A549 (cell line): ENCODE data around the gene SETD1B. TPM values are rescaled to one million over a fixed set of nuclear protein-coding genes. Genes with fewer than 3 reads are reported as not detected.

Experiments used
- ATAC-seq, 2 experiments: fragments of 200-7000 bp in 1 of 2; fragments of >200 bp in 1 of 2; cut with Nextera tagmentation in 1 of 2; cut with Tn5 transposase in 1 of 2; 3 replicates each; pipeline versions ENCODE4 v1.8.0 to v1.9.1; 2018 to 2020; ENCODE audit warnings: mild to moderate bottlenecking in 1 of 2, moderate library complexity in 1 of 2
- CTCF ChIA-PET: fragments of 300-600 bp; sonication (Branson Sonifier 250); formaldehyde crosslinking; extraction: SDS; loops from one replicate; lab custom pipeline; 2021; ENCODE audit warnings: antibody characterized with exemption, inconsistent platforms; lab: Yijun Ruan, JAX
- POLR2A ChIA-PET: fragments of 350-600 bp; formaldehyde crosslinking; extraction: SDS; loops from one replicate; lab custom pipeline; 2021; ENCODE audit warnings: antibody characterized with exemption, inconsistent platforms; lab: Yijun Ruan, JAX
- DNase-seq, 2 experiments: peaks; one replicate each; pipeline versions ENCODE4 v3.0.0 to v3.0.0-alpha.2; 2011 to 2016; ENCODE audit warnings: low read depth in 1 of 2, low spot score in 1 of 2
- FAIRE-seq: peaks from 2 replicates; lab custom pipeline; 2011; peaks lifted over from hg19 to GRCh38; lab: Jason Lieb, UNC
- H3K27ac ChIP-seq, 2 experiments: fragments of >200 bp; sonication (Bioruptor Twin); formaldehyde crosslinking; 3 replicates each; pipeline ENCODE4 v1.5.1; 2016 to 2017
- H3K4me1 ChIP-seq: fragments of >200 bp; sonication (Bioruptor Twin); formaldehyde crosslinking; 3 replicates; pipeline ENCODE4 v1.6.1; 2016
- H3K4me2 ChIP-seq: fragments of >200 bp; sonication (Bioruptor Twin); formaldehyde crosslinking; 3 replicates; pipeline ENCODE4 v1.6.1; 2016
- H3K4me3 ChIP-seq: fragments of >200 bp; sonication (Bioruptor Twin); formaldehyde crosslinking; 3 replicates; pipeline ENCODE4 v1.5.1; 2016
- H3K9me3 ChIP-seq: fragments of >200 bp; sonication (Bioruptor Twin); formaldehyde crosslinking; 3 replicates; pipeline ENCODE4 v1.6.1; 2016
- CBX2 ChIP-seq: fragments of 200-600 bp; sonication (generic); IDR thresholded peaks from 2 replicates; pipeline ENCODE4 v1.6.1; 2016; ENCODE audit warnings: low read depth, mild to moderate bottlenecking, borderline replicate concordance
- CHD2 ChIP-seq: fragments of 150-350 bp; IDR thresholded peaks from 2 replicates; pipeline ENCODE4 v1.6.1; 2014; ENCODE audit warnings: low read length; ENCODE audit not compliant: partially characterized antibody
- CHD4 ChIP-seq: fragments of 200-600 bp; sonication (generic); IDR thresholded peaks from 2 replicates; pipeline ENCODE4 v1.6.1; 2016; ENCODE audit warnings: antibody characterized with exemption, mild to moderate bottlenecking, borderline replicate concordance
- EHF ChIP-seq: fragments of 250-450 bp; sonication (Bioruptor Pico); IDR thresholded peaks from 2 replicates; pipeline ENCODE4 v1.5.0; 2020; ENCODE audit warnings: mild to moderate bottlenecking
- FOSL2 ChIP-seq, 2 experiments: fragments of 450-650 bp in 1 of 2; fragments of >200 bp in 1 of 2; sonication (Bioruptor Twin) in 1 of 2; formaldehyde crosslinking; IDR thresholded peaks; 2 replicates each; pipeline versions ENCODE4 v1.5.0 to v1.6.1; 2016 to 2020; ENCODE audit warnings: mild to moderate bottlenecking in 1 of 2, moderate library complexity in 1 of 2
- HDAC2 ChIP-seq: fragments of 200-600 bp; sonication (generic); IDR thresholded peaks from 2 replicates; pipeline ENCODE4 v1.6.1; 2016
- JUNB ChIP-seq: fragments of >200 bp; sonication (Bioruptor Twin); formaldehyde crosslinking; IDR thresholded peaks from 2 replicates; pipeline ENCODE4 v1.6.1; 2016
- MYC ChIP-seq: IDR thresholded peaks from 2 replicates; pipeline ENCODE4 v1.6.1; 2012; ENCODE audit warnings: mild to moderate bottlenecking, inconsistent platforms, low read length, improper control_type of control experiment, borderline replicate concordance
- NPAS2 ChIP-seq: fragments of 250-450 bp; sonication (Bioruptor Pico); IDR thresholded peaks from 2 replicates; pipeline ENCODE4 v1.8.0; 2022; ENCODE audit warnings: mild to moderate bottlenecking, moderate library complexity, borderline replicate concordance
- POLR2A ChIP-seq: IDR thresholded peaks from 2 replicates; pipeline ENCODE4 v1.6.1; 2012; ENCODE audit warnings: mild to moderate bottlenecking, low read length
- POLR2AphosphoS2 ChIP-seq: conservative IDR thresholded peaks from 2 replicates; pipeline ENCODE4 v1.6.1; 2012; ENCODE audit warnings: low read length, improper control_type of control experiment, inconsistent platforms
- RCOR1 ChIP-seq: fragments of 150-350 bp; IDR thresholded peaks from 2 replicates; pipeline ENCODE4 v1.6.1; 2014; ENCODE audit warnings: antibody characterized with exemption, low read length, low read depth
- RNF2 ChIP-seq: fragments of 200-600 bp; sonication (generic); IDR thresholded peaks from 2 replicates; pipeline ENCODE4 v1.6.1; 2016; ENCODE audit warnings: low read depth, mild to moderate bottlenecking, antibody characterized with exemption, moderate library complexity, borderline replicate concordance
- SMC3 ChIP-seq: fragments of >200 bp; sonication (Bioruptor Twin); formaldehyde crosslinking; IDR thresholded peaks from 3 replicates; pipeline ENCODE4 v1.6.1; 2018; ENCODE audit warnings: inconsistent platforms
- ZNF302 ChIP-seq: fragments of 250-450 bp; sonication (Bioruptor Pico); IDR thresholded peaks from 2 replicates; pipeline ENCODE4 v1.9.0; 2021; ENCODE audit warnings: inconsistent platforms, mild to moderate bottlenecking, moderate library complexity
- WGBS: methylation state at CpG from one replicate; pipeline ENCODE4 v1.1.6; 2017; ENCODE audit errors: missing lambda C conversion rate; 5-methylcytosine and 5-hydroxymethylcytosine counted together
- polyA plus RNA-seq, 4 experiments: library from polyadenylated mRNA; depleted of rRNA in 3 of 4; stranded (reverse); fragments of >200 nt; fragmentation: RNase III in 1 of 4; extraction: RNeasy Plus Mini Kit Qiagen cat#74134 plus additional on column Dnase treatment in 1 of 4; gene quantifications; 2 replicates in 3 of 4; 3 replicates in 1 of 4; pipeline ENCODE4 v1.2.3, GENCODE V29; 2011 to 2017
- TF ChIP-seq, protein P1 (sequence below): fragments of >200 bp; sonication (Bioruptor Twin); formaldehyde crosslinking; IDR thresholded peaks from 3 replicates; pipeline ENCODE4 v1.6.1; 2016
- TF ChIP-seq, protein P2 (sequence below): fragments of 250-450 bp; sonication (Bioruptor Pico); IDR thresholded peaks from 2 replicates; pipeline ENCODE4 v1.5.0; 2020; ENCODE audit warnings: low read depth, mild to moderate bottlenecking, moderate library complexity
- TF ChIP-seq, protein P3 (sequence below): fragments of 150-350 bp; IDR thresholded peaks from 2 replicates; pipeline ENCODE4 v1.6.1; 2014; ENCODE audit warnings: low read depth, mild to moderate bottlenecking, low read length
- TF ChIP-seq, protein P4 (sequence below): fragments of 250-450 bp; sonication (Bioruptor Pico); IDR thresholded peaks from 2 replicates; pipeline ENCODE4 v1.5.0; 2021; ENCODE audit warnings: mild to moderate bottlenecking, moderate library complexity, borderline replicate concordance

Gene SETD1B
- polyA plus RNA-seq, 2 of the 4 experiments (the other 2 are of a cell fraction) = 1.1 to 8.6 TPM

DNA sequence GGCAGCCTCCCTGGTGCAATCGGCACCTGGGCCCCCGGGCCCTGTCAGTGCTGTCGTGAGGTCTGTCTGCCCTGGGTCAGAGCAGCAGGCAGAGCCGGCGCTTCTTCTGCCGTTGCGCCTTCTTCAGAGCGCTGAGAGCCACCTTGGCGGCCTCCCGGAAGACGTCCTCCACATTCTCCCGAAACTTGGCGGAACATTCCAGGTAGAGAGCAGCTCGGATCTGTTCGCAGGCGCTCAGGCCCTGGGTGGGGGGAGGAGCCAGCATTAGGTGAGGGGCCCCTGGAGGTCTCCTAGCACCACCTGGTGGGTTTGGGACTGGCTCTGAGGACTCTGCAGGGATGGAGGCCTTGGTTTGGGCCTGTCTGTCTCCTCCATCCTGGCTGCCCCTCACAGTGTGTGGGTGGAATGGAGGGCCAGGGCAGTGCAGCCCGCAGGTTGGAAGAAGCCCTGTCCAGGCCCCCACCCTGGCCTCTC lies 24.4 kb upstream of the SETD1B start:
- DNase-seq = no peak
- TF ChIP-seq NPAS2 (CRISPR knock-in tag) = no peak
- no peak for TF ChIP-seq MYC
- TF ChIP-seq POLR2A = no peak
- Histone ChIP-seq H3K4me3 (no peak overlapping the region), H3K27ac (peak overlapping the region in 1 of 2 experiments; percentile 59; a peak in 3 of 6 replicates), H3K4me2 (no peak overlapping the region), H3K4me1 (peaks cover 65% of the 10 kb centered on the region), H3K9me3 (no peaks in the 10 kb centered on the region)
- ATAC-seq = no peak
- FAIRE-seq = no peak
- 82% methylated on average over 3 of the region's 17 CpGs for WGBS
- CTCF ChIA-PET = interaction anchor here (0.8 to 72.2 kb wide), 6 partner anchors 6 to 109 kb away, joined by 3 to 2657 read pairs (median 258); partner anchors contain the start of genes PSMD9, RHOF and SETD1B
- POLR2A ChIA-PET = interaction anchor here (0.9 kb wide), 1 partner anchor 15 kb away, joined by 3 read pairs; no protein-coding TSS in a partner anchor

DNA sequence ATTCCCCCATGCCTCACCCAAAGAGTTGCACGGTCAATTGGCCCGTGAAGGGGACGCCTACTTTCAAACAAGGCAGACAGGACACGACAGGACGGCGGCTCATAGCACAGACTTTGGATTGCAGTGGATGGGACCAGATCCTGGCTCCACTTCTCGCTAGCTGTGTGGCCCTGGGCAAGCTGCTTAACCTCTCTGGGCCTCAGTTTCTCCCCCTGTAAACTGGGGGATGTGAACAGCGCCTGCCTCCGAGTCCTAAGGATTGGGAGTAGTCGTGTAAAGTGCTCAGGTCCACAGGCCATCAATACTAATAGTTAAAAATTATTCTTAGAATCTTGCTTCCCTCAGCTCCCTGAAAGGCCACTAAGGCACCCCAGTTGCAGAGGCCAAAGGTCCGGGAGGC lies 23.4 kb upstream of the SETD1B start:
- no peak overlapping the region for H3K4me2 ChIP-seq
- H3K4me1 ChIP-seq = peaks cover 65% of the 10 kb centered on the region
- TF ChIP-seq JUNB (no peak), SMC3 (no peak), CBX2 (no peak), EHF (no peak), ZNF302 (CRISPR knock-in tag) (no peak), HDAC2 (no peak), MYC (no peak), CHD2 (no peak)
- TF ChIP-seq, protein P1, sequence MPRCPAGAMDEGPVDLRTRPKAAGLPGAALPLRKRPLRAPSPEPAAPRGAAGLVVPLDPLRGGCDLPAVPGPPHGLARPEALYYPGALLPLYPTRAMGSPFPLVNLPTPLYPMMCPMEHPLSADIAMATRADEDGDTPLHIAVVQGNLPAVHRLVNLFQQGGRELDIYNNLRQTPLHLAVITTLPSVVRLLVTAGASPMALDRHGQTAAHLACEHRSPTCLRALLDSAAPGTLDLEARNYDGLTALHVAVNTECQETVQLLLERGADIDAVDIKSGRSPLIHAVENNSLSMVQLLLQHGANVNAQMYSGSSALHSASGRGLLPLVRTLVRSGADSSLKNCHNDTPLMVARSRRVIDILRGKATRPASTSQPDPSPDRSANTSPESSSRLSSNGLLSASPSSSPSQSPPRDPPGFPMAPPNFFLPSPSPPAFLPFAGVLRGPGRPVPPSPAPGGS = no peak
- TF ChIP-seq, protein P2, sequence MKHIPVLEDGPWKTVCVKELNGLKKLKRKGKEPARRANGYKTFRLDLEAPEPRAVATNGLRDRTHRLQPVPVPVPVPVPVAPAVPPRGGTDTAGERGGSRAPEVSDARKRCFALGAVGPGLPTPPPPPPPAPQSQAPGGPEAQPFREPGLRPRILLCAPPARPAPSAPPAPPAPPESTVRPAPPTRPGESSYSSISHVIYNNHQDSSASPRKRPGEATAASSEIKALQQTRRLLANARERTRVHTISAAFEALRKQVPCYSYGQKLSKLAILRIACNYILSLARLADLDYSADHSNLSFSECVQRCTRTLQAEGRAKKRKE = no peak
- no peak overlapping the region for H3K4me3 ChIP-seq
- POLR2A ChIA-PET = no interaction called here
- no peaks in the 10 kb centered on the region for H3K9me3 ChIP-seq
- CTCF ChIA-PET = interaction anchor here (0.5 to 72.2 kb wide), 4 partner anchors 5 to 110 kb away, joined by 3 to 2657 read pairs (median 1583); partner anchors contain the start of genes RHOF and SETD1B
- H3K27ac ChIP-seq = peak overlapping the region in 1 of 2 experiments; percentile 100; a peak in 3 of 6 replicates
- 91% methylated on average over 11 of the region's 11 CpGs for WGBS
- FAIRE-seq (no peak), ATAC-seq (no peak), DNase-seq (no peak)

DNA sequence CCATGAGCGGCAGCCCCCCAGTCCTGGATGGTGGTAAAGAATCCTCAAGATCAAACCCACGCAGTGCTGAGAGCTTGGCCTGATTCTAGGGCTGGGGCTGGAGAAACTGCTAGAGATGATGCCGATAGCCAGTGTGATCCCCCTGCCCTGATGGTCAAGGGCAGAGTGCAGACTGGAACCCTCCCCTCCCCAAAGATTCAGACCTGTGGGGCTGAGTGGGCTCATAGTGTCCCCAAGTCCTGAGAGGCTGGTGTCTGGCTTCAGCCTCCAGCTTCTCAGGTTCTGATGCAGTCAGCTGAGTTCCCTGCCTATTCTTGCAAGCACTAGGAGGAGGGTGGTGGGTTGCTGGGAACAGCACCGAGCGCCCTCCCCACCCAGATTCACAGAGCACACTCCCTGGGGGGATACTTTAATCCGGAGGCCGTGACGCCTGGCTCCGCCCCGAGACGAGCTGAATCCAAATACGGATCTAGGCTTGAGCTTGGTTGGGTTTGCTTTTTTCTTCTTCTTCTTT lies 22.3 kb upstream of the SETD1B start:
- peak overlapping the region; percentile 70 for H3K4me2 ChIP-seq
- TF ChIP-seq EHF (no peak), POLR2AphosphoS2 (peak; percentile 25; the same call in 1 of the 2 replicates)
- ChIA-PET CTCF (interaction anchor here (1.0 to 72.2 kb wide), 6 partner anchors 4 to 120 kb away, joined by 3 to 2657 read pairs (median 257); partner anchors contain the start of genes PSMD9, RHOF, SETD1B and TMEM120B), POLR2A (interaction anchor here (0.6 to 1.5 kb wide), 5 partner anchors 10 to 107 kb away, joined by 3 to 11 read pairs (median 3); partner anchors contain the start of genes PSMD9 and RHOF)
- peak overlapping the region; percentile 72 to 100 for H3K27ac ChIP-seq
- ATAC-seq (no peak), FAIRE-seq (no peak), DNase-seq (no peak)
- WGBS = 48% methylated on average over 12 of the region's 12 CpGs
- no peak overlapping the region for H3K4me3 ChIP-seq
- no peaks in the 10 kb centered on the region for H3K9me3 ChIP-seq
- H3K4me1 ChIP-seq = peaks cover 63% of the 10 kb centered on the region

DNA sequence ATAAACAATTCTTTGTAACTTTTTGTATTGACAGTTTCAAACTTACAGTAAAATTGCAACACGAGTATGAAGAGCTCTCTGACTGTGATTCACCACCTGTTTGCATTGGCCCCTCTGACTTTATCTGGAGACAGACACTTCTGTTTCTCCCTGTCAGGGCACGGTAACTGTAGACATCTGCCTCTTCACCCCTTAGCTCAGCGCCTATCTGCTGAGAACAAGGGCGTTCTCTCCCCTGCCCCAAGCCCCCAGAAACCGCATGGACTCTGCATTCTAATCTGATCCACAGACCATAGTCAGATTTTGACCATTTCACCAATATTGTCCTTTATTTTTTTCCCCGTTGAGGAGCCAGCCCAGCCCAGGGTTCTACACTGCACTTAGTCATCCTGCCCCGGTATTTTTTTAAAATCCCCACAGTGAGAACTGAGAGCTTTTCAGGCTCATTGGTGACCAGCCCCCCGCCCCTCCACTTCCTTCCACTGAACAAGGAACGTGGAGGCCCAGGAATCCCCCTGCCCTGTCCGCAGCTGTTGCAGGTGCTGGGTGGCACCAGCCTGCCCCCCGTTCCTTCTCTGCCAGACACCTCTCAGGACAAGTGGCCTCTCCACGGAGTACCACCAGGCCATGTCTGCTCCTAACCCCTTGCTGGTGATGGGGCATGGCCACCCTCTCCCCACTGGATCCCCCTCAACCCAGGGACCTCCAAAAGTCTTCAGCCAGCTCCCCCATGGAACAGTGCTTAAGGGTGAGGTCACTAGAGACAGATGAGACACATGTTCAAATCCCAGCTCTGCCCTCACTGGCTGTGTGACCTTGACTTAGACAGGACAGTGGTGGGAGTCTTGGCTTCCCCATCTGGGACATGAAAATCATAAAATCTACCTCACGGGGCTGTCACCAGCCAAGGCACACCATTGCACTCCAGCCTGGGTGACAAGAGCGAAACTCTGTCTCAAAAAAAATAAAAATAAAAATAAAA lies 21.5 kb upstream of the SETD1B start:
- POLR2A ChIA-PET = interaction anchor here (0.6 to 1.5 kb wide), 5 partner anchors 10 to 106 kb away, joined by 3 to 11 read pairs (median 3); partner anchors contain the start of genes PSMD9 and RHOF
- no peak for TF ChIP-seq MYC
- no peak for TF ChIP-seq JUNB
- no peak for TF ChIP-seq POLR2A
- TF ChIP-seq, protein P3, sequence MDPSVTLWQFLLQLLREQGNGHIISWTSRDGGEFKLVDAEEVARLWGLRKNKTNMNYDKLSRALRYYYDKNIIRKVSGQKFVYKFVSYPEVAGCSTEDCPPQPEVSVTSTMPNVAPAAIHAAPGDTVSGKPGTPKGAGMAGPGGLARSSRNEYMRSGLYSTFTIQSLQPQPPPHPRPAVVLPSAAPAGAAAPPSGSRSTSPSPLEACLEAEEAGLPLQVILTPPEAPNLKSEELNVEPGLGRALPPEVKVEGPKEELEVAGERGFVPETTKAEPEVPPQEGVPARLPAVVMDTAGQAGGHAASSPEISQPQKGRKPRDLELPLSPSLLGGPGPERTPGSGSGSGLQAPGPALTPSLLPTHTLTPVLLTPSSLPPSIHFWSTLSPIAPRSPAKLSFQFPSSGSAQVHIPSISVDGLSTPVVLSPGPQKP = no peak
- TF ChIP-seq CHD4 = no peak
- peak; percentile 50; the same call in 1 of the 2 replicates for TF ChIP-seq POLR2AphosphoS2
- no peak for TF ChIP-seq RCOR1
- TF ChIP-seq, protein P4, sequence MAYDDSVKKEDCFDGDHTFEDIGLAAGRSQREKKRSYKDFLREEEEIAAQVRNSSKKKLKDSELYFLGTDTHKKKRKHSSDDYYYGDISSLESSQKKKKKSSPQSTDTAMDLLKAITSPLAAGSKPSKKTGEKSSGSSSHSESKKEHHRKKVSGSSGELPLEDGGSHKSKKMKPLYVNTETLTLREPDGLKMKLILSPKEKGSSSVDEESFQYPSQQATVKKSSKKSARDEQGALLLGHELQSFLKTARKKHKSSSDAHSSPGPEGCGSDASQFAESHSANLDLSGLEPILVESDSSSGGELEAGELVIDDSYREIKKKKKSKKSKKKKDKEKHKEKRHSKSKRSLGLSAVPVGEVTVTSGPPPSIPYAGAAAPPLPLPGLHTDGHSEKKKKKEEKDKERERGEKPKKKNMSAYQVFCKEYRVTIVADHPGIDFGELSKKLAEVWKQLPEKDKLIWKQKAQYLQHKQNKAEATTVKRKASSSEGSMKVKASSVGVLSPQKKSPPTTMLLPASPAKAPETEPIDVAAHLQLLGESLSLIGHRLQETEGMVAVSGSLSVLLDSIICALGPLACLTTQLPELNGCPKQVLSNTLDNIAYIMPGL = no peak
- no peak for TF ChIP-seq RNF2
- no peak for TF ChIP-seq NPAS2 (CRISPR knock-in tag)
- no peak for TF ChIP-seq FOSL2 (IDR thresholded peaks at IDR 0.05)
- TF ChIP-seq FOSL2 (CRISPR knock-in tag; IDR thresholded peaks at IDR 0.05) = peak; percentile 34

More for the DNA sequence above, 21.5 kb upstream of the SETD1B start:
- Histone ChIP-seq H3K4me1 (peaks cover 68% of the 10 kb centered on the region), H3K4me3 (no peak overlapping the region), H3K27ac (peak overlapping the region; percentile 72 to 100), H3K9me3 (no peaks in the 10 kb centered on the region), H3K4me2 (peak overlapping the region; percentile 70)
- ATAC-seq (peak; percentile 26 to 32; a peak in 3 of 6 replicates), DNase-seq (no peak), FAIRE-seq (no peak)
- 27% methylated on average over 14 of the region's 14 CpGs for WGBS
- CTCF ChIA-PET = interaction anchor here (1.0 to 72.2 kb wide), 8 partner anchors 3 to 230 kb away, joined by 3 to 2657 read pairs (median 6); partner anchors contain the start of genes PSMD9, RHOF, SETD1B and TMEM120B
